DND-41 (cell line): Measurements from ENCODE around the gene CRAMP1.

Experiments
- CTCF ChIP-seq: IDR thresholded peaks from 2 replicates; pipeline ENCODE4 v1.5.1; 2012; ENCODE audit warnings: borderline replicate concordance, low read length, moderate library complexity, mild to moderate bottlenecking; ENCODE audit not compliant: poor library complexity, severe bottlenecking; ENCODE audit errors: extremely low read depth
- EZH2 ChIP-seq: IDR thresholded peaks from 3 replicates; pipeline ENCODE4 v1.6.1; 2012; ENCODE audit warnings: borderline replicate concordance, low read depth, mild to moderate bottlenecking, moderate library complexity, low read length, inconsistent platforms; ENCODE audit not compliant: severe bottlenecking

- TF ChIP-seq CTCF (no peak), EZH2 (no peak)
Measured at GRCh38 chr16:1621851-1622250, 9.7 kb downstream of the CRAMP1 start.
